Esophagus (tissue), 2 donors: ENCODE results near the gene CGB7. TPM values are rescaled to one million over a fixed set of nuclear protein-coding genes. Genes with fewer than 3 reads are reported as not detected.
"Not testable (repeated sequence)": the region's sequence is repeated elsewhere in the genome, so short reads cannot be mapped to it uniquely, and the experiment has no call there.

Experiments
- H3K27ac ChIP-seq, 2 donors: one replicate each; pipeline ENCODE4 v1.5.1; 2013; ENCODE audit warnings: low read depth in 2 of 2, mild to moderate bottlenecking in 2 of 2, inconsistent platforms in 1 of 2, low read length in 1 of 2, moderate library complexity in 1 of 2
- H3K27me3 ChIP-seq, 2 donors: one replicate each; pipeline ENCODE4 v1.6.1; 2013; ENCODE audit warnings: low read length in 2 of 2, control low read depth in 1 of 2, mild to moderate bottlenecking in 1 of 2; ENCODE audit not compliant: insufficient read depth in 2 of 2, control insufficient read depth in 1 of 2
- H3K36me3 ChIP-seq, 2 donors: one replicate each; pipeline ENCODE4 v1.6.1; 2013; ENCODE audit warnings: low read length in 1 of 2; ENCODE audit not compliant: control insufficient read depth in 2 of 2, insufficient read depth in 2 of 2
- H3K4me1 ChIP-seq, 2 donors: one replicate each; pipeline ENCODE4 v1.6.1; 2013; ENCODE audit warnings: low read length in 1 of 2; ENCODE audit not compliant: control insufficient read depth in 2 of 2, insufficient read depth in 2 of 2
- H3K4me3 ChIP-seq, 2 donors: one replicate each; pipeline ENCODE4 v1.5.1; 2013; ENCODE audit warnings: low read length in 2 of 2, mild to moderate bottlenecking in 2 of 2, low read depth in 1 of 2, moderate library complexity in 1 of 2
- H3K9me3 ChIP-seq, 2 donors: one replicate each; pipeline ENCODE4 v1.6.1; 2013; ENCODE audit warnings: mild to moderate bottlenecking in 2 of 2, low read depth in 1 of 2, low read length in 1 of 2, moderate library complexity in 1 of 2; ENCODE audit not compliant: control insufficient read depth in 2 of 2, insufficient read depth in 1 of 2
- WGBS, 2 donors: extraction: QIAGEN DNeasy Blood & Tissue Kit; methylation state at CpG; one replicate each; pipeline ENCODE4 v1.1.7; 2013; 5-methylcytosine and 5-hydroxymethylcytosine counted together
- polyA plus RNA-seq, 2 donors: library from polyadenylated mRNA; stranded (reverse); fragments of 200-250 nt; gene quantifications; one replicate each; pipeline ENCODE4 v1.2.3, GENCODE V29; 2013
- donor health status: healthy with polysubstance abuse.
- donor health status: Bipolar disorder and iron deficiency.

The CGB7 gene
- polyA plus RNA-seq, 2 donors: 1.4 to 3.5 TPM

GRCh38 chr19:49080392-49080791 is 22.8 kb upstream of the CGB7 start:
- H3K4me3 ChIP-seq: no peak overlapping the region
- no peaks in the 10 kb centered on the region for H3K4me1 ChIP-seq
- 77 to 89% methylated on average over 4 of the region's 4 CpGs for WGBS, 2 donors
- H3K27me3 ChIP-seq: no peaks in the 10 kb centered on the region
- no peak overlapping the region for H3K27ac ChIP-seq
- H3K36me3 ChIP-seq: no peaks in the 10 kb centered on the region
- H3K9me3 ChIP-seq: no peaks in the 10 kb centered on the region

GRCh38 chr19:49074869-49075268 is 17.3 kb upstream of the CGB7 start:
- H3K36me3 ChIP-seq, H3K27ac ChIP-seq, H3K4me1 ChIP-seq, H3K4me3 ChIP-seq: not testable (repeated sequence)
- 12 to 17% methylated on average over 7 to 8 of the region's 9 CpGs for WGBS, 2 donors
- Histone ChIP-seq H3K27me3 (peaks cover 0 to 12% of the 10 kb centered on the region in 2 donors), H3K9me3 (peaks cover 0 to 10% of the 10 kb centered on the region in 2 donors)

DNA sequence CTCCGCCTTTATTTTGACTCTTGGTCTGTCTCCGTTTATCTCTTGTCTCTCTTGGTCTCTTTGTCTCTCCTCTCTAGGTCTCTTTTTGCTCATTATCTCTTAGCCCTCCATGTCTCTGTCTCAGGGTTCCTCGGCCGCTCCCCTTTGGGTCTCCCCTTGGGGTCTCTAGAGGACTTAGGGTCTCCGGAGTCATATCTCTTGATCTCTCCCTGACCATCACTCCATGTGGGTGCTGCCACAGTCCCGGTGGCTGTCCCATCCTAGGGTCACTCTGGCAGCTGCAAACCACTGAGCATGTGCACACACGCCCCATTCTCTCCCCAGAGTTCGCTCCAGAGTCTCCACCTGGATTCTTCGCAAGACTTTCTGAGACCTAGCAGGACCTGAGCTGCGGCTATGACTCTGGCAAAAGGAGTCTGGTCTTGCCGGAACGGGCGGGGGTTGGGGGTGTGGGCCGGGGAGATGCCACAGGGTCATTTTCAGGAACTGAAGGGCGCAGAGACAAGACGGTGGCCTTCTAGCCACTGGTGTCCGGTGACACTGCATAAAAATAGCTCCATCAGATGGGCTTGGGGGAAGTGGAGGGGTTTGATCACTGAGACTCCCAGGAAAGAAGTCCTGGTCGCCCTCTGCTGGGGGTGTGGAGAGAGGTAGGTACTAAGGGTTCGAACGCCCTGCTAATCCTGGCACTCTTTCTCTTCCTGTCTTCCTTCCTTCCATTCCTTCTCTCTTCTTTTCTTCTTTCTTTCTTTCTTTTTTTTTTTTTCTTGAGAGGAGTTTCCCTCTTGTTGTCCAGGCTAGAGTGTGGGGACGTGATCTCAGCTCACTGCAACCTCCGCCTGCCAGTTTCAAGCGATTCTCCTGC is 16.2 kb upstream of the CGB7 start:
- H3K27me3 ChIP-seq: peaks cover 0 to 12% of the 10 kb centered on the region in 2 donors
- WGBS, 2 donors: 51 to 52% methylated on average over 23 of the region's 23 CpGs
- peaks cover 0 to 10% of the 10 kb centered on the region in 2 donors for H3K9me3 ChIP-seq
- no peak overlapping the region for H3K27ac ChIP-seq
- H3K36me3 ChIP-seq: no peaks in the 10 kb centered on the region
- H3K4me1 ChIP-seq: peaks cover 0 to 6% of the 10 kb centered on the region in 2 donors
- no peak overlapping the region for H3K4me3 ChIP-seq

GRCh38 chr19:49071860-49072547 is 14.5 kb upstream of the CGB7 start:
- Histone ChIP-seq H3K36me3 (no peaks in the 10 kb centered on the region), H3K27ac (no peak overlapping the region), H3K4me1 (peaks cover 0 to 6% of the 10 kb centered on the region in 2 donors), H3K4me3 (peak overlapping the region; percentile 22 to 35), H3K9me3 (peaks cover 0 to 10% of the 10 kb centered on the region in 2 donors), H3K27me3 (peaks cover 0 to 12% of the 10 kb centered on the region in 2 donors)
- whole genome bisulfite sequencing, 2 donors: 5 to 7% methylated on average over 85 to 93 of the region's 93 CpGs

- Histone ChIP-seq H3K4me1 (peaks cover 0 to 6% of the 10 kb centered on the region in 2 donors), H3K4me3 (no peak overlapping the region), H3K9me3 (peaks cover 0 to 10% of the 10 kb centered on the region in 2 donors), H3K27me3 (peaks cover 0 to 12% of the 10 kb centered on the region in 2 donors), H3K27ac (no peak overlapping the region), H3K36me3 (no peaks in the 10 kb centered on the region)
- WGBS, 2 donors: 96% methylated on average over 21 of the region's 21 CpGs
Measured at GRCh38 chr19:49070416-49070815, 12.9 kb upstream of the CGB7 start.

DNA sequence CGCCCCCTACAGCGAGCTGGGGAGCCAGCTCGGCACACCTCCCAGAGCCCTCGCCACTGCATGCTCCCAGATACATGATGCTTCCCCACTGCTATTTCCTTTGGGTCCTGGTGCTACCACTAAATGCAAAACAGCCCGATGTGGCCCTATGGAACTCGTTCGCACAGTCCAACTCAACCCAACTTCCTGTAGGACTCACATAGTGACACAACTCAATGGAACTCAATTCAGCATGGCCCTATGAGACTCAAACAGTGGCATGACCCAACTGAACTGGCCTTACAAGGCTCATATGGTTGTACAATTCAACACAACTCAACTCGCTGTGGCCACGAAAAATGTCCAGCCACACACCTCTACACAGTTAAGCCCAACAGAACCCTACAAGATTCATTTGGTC is 11.5 kb upstream of the CGB7 start:
- Histone ChIP-seq H3K4me1 (peaks cover 3 to 6% of the 10 kb centered on the region in 2 donors), H3K9me3 (peaks cover 0 to 10% of the 10 kb centered on the region in 2 donors), H3K27me3 (peaks cover 0 to 12% of the 10 kb centered on the region in 2 donors), H3K4me3 (no peak overlapping the region), H3K27ac (no peak overlapping the region), H3K36me3 (no peaks in the 10 kb centered on the region)
- 89 to 97% methylated on average over 9 of the region's 9 CpGs for WGBS, 2 donors

DNA sequence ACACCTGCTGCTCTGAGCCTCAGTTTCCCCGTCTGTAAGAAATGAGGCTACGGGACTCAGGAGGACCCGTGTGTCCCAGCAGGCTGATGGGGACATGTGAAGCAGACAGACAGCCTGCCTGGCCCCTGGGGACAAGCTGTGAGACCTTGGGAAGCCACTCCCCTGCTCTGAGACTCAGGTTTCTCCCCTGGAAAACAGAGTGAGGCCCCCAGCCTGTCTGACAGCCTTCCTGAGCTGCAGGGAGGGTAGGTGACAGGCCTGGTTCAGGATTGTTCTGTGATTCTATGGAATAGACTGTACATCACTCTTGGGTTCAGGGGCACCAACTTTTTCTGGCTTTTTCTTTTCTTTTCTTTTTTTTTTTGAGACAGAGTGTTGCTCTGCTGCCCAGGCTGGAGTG is 10.0 kb upstream of the CGB7 start:
- H3K4me3 ChIP-seq: no peak overlapping the region
- 47 to 65% methylated on average over 3 of the region's 3 CpGs for WGBS, 2 donors
- peaks cover 0 to 10% of the 10 kb centered on the region in 2 donors for H3K9me3 ChIP-seq
- peaks cover 3 to 6% of the 10 kb centered on the region in 2 donors for H3K4me1 ChIP-seq
- H3K27ac ChIP-seq: no peak overlapping the region
- peaks cover 0 to 6% of the 10 kb centered on the region in 2 donors for H3K27me3 ChIP-seq
- no peaks in the 10 kb centered on the region for H3K36me3 ChIP-seq

- Histone ChIP-seq H3K36me3 (no peaks in the 10 kb centered on the region), H3K27ac (no peak overlapping the region), H3K9me3 (peaks cover 0 to 7% of the 10 kb centered on the region in 2 donors), H3K4me3 (no peak overlapping the region), H3K27me3 (no peaks in the 10 kb centered on the region), H3K4me1 (peaks cover 0 to 3% of the 10 kb centered on the region in 2 donors)
- 61 to 68% methylated on average over 13 of the region's 13 CpGs for WGBS, 2 donors
Measured at GRCh38 chr19:49065905-49066512, 8.5 kb upstream of the CGB7 start.

GRCh38 chr19:49064768-49065611 is 7.4 kb upstream of the CGB7 start, which contains the start of gene NTF4:
TSS of gene NTF4 (minus strand) at chr19:49064818. CDS start at chr19:49061997, 2,821 bp downstream.
- Histone ChIP-seq H3K27ac (peak within 1 kb of the TSS; percentile 74 to 76), H3K4me3 (peak within 1 kb of the TSS; percentile 37 to 39), H3K4me1 (peaks cover 0 to 3% of the 10 kb centered on the region in 2 donors), H3K36me3 (no peaks in the 10 kb centered on the region), H3K9me3 (peaks cover 0 to under 1% of the 10 kb centered on the region in 2 donors), H3K27me3 (no peaks in the 10 kb centered on the region)
- 3 to 6% methylated on average over 39 to 53 of the region's 53 CpGs for WGBS, 2 donors
